NOMO-1 treated with DMSO at 0.1 percent for 48 hours (cell line): ENCODE results near the gene FBXO46.
"Not testable (repeated sequence)": the region's sequence is repeated elsewhere in the genome, so short reads cannot be mapped to it uniquely, and the experiment has no call there.

ENCODE experiments used
- DNase-seq: peaks from one replicate; lab custom pipeline; 2025; ENCODE audit not compliant: unreplicated experiment; lab: John Stamatoyannopoulos, UW

FBXO46 gene

GRCh38 chr19:45728683-45729082 is 2.0 kb downstream of the FBXO46 start:
- DNase-seq: not testable (repeated sequence)

GRCh38 chr19:45720065-45720464 is 10.6 kb downstream of the FBXO46 start:
- DNase-seq: not testable (repeated sequence)

DNA sequence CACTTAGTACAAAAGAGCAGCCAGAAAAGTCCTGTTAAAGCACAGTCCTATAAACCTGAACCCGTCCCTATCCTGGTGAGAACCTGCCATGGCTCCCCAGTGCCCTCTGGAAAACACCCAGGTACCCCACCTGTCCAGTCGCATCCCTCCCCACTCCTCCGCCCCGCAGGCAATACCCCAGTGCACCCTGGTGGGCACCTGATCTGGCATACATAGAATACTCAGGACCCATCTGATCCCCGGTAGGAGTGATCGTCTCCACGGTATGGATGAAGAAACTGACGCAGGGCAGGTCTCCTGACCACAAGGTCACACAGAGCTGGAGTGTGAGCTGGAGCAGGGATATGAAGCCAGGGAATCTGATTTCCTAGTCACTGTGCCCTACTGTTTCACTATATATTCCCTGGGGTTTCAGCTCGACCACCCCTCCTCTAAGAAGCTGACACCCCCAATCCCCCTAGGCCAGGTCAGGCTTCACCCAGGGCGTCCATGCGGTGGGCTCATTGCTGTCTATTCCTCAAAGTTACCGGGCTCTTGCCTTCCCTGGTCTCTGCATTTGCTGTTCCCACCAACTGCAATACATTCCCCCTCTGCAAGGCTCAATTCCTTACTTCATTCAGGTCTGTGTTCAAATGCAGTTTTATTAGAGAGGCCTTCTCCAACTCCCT is 12.6 kb downstream of the FBXO46 start:
- DNase-seq: no peak

DNA sequence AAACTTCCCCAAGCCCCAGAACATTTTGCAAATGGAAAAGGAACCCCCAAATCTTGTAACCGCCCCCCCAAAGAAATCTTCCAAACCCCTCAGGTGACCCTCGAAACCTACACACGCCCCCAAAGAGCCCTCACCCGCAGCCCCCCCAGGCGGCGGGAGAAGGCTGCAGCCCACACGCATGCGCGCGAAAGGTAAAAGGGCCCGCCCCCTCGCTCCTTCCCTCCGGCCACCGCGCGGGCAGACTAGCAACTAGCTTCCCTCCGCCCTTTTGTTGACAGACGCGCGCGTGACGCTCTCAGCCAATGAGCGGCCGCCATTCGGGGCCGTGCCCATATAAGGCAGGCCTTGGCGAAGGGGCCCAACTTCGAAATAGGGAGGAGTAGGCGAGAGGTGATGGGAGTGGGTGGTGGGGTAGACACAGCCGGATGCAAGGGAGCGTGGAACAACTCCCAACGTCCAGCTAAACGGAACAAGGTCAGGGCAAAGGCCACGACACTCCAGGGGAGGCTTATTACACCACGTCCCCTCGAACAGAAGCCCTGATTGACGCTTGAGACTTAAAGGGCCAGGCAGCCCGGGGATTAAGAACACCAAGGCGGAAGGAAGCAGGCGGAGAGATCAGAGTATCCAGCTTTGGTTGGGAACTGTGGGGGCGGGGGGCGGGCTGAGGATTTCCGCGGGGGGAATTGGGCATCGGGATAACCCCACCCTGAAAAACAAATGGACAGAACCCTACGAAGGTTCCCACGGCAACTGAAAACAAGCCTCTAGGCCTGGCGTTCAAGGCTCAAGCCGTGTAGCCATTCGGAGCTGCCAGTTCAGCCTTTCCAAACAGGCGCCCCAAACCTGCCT is 13.3 kb downstream of the FBXO46 start:
- peak; percentile 100 for DNase-seq

DNA sequence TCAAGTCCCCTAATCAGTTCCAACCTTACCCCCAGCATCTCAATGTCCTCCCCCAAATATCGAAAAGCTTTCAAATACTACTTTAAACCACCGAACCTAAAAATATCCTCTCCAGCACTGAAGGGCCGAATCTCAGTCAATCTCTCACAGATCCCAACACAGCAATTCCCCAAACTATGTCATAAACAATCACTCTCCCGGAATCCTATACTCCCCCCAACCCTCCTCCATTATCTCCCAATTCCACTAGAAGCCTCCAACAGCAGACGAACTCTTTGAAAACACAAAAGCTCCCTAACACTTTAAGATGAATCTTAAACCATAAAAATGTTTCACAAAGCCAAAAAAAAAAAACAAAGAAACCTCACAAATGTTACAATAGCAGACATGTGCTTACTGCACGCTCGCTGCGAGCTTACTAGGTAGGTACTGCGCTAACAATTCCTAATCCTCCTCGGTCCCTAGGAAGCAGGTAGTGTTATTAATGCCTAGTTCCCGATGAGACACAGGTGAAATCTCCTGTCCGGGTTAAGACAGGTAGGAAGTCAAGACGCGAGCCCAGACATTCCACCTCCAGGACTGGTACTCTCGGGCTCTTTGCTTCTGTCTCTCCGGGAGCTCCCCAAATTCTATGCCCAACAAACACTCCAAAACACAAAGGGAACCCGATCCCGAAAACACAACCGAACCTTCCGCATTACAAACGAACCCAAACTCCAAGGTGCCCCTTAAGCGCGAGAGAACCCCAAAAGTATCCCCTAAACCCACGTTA is 14.2 kb downstream of the FBXO46 start:
- peak; percentile 11 for DNase-seq

DNA sequence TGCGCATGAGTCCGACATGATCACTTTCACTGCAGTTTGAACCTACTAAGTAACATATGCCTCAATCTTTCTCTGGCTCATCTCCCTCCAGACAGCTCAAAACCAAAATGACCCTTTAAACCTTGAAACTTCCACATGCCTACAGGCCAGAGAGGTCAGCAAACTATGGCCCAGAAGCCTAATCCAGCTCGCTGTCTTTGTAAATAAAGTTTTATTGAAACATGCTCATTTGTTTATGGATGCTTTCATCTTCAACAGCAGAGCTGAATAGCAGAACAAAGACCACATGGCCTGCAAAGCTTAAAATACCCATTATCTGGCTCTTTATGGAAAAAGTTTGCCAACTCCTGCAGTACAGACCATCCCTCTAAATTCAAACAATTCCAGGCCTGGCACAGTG is 15.6 kb downstream of the FBXO46 start:
- DNase-seq: no peak

GRCh38 chr19:45713141-45713540 is 17.6 kb downstream of the FBXO46 start:
- DNase-seq: no peak

GRCh38 chr19:45712699-45713067 is 18.0 kb downstream of the FBXO46 start:
- DNase-seq: no peak

GRCh38 chr19:45711851-45712698 is 18.6 kb downstream of the FBXO46 start:
- DNase-seq: no peak

DNA sequence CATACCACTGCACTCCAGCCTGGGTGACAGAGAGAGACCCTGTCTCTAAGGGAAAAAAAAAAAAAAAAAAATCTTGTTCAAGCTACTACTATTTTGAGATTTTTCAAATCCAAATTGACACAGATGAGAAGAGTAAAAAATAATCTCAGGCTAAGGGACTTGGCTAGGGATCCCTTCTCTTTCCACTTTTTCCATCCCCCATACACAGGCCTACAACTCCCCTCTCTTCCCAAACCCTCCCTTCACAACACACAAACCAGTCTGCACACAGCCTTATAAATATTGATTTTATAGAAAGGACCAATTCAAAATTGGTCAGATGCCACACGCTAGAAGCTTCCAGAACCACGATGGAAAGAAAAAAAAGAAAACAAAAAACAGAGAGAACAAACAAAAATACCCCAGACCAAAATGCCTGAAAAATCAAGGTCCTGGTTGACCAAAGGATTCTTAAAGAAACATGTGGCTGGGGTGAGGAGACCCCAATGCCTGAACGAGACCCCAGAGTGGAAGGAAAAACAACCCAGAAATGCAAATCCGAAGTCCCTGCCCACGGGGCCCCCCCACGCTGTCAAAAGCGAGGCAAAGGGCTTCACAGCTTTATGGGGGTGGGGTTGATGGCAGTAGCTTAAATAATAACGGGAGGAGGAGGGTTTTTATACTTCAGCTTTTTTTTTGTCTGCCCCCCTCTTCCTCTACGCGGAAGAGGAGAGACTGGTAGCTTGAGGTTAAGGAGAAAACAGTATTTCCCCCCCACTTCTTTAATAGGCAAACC is 20.2 kb downstream of the FBXO46 start:
- no peak for DNase-seq

- no peak for DNase-seq
Observed at GRCh38 chr19:45705710-45706415, 24.8 kb downstream of the FBXO46 start.

DNA sequence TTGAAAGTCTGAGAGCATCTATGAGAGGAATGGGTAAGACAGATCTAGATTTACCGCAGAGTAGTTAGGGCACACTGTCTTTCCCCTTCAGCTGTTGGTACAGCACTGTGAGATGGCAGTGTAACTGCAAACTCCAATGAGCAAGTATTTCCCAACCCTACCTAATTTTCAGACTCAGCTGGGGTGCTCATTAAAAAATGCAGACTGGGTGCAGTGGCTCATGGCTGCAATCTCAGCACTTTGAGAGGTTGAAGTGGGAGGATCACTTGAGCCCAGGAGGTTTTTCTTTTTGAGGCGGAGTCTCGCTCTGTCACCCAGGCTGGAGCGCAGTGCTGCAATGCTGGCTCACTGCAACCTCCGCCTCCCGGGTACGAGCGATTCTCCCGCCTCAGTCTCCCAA is 25.6 kb downstream of the FBXO46 start:
- DNase-seq: no peak

DNA sequence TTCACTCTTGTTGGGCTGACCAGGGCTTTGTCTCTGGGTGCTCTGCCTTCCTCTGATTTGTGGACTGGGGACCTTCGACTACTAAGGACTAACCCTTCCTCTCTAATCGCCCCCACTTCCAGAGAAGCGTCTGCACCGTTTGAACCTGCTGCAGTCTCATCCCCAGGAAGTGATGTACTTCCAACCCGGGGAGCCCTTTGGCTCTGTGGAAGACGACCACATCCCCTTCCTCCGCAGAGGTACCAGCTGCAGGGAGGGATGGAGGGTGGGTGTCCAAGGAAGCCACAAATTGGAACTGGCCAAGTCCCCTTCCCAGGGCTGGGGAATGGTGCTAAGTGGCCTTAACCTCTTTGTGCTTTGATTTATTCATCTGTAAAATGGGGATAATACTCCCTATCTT is 29.0 kb downstream of the FBXO46 start:
- DNase-seq: no peak

- DNase-seq: peak; percentile 44
Observed at GRCh38 chr19:45693106-45693788, 37.4 kb downstream of the FBXO46 start.

GRCh38 chr19:45692187-45693105 is 38.2 kb downstream of the FBXO46 start, which contains the start of gene QPCTL:
TSS of gene QPCTL (plus strand) at chr19:45692666. CDS start at chr19:45692704, 38 bp downstream.
- peak; percentile 100 for DNase-seq

GRCh38 chr19:45691516-45692186 is 39.0 kb downstream of the FBXO46 start, which contains the start of gene SNRPD2:
TSS of gene SNRPD2 (minus strand) at chr19:45691953. CDS start at chr19:45691888, 65 bp downstream.
- peak; percentile 94 for DNase-seq

- DNase-seq: no peak
Observed at GRCh38 chr19:45687599-45687998, 43.1 kb downstream of the FBXO46 start.
